SKM-1 (cell line): Measurements from ENCODE around the gene ZNF581.

ENCODE experiments used
- DNase-seq: peaks from one replicate; lab custom pipeline; 2025; ENCODE audit not compliant: unreplicated experiment; lab: John Stamatoyannopoulos, UW

ZNF581 gene

DNA sequence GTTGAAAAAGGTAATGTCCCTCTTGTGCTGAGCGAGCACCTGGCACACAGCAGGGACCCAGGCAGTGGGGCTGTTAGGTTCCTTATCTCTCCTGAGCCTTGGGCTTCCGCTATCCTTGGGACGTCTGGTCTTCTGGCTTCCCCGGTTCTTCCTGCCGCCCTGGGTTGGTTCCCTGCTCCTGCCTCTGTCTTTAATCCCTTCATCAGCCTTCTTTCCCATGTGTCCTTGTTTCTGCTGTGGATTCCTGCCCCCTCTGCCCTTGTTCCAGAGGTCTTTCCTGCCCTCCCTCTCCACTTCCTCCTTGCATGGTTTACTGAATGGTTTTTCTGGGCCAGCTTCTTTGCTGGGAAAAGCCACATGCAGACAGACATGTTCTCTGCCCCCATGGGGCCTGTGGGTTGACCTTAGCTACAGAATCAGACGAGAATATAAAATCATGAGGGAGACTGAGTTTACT, 34.2 kb downstream of the ZNF581 start:
- DNase-seq: no peak

DNA sequence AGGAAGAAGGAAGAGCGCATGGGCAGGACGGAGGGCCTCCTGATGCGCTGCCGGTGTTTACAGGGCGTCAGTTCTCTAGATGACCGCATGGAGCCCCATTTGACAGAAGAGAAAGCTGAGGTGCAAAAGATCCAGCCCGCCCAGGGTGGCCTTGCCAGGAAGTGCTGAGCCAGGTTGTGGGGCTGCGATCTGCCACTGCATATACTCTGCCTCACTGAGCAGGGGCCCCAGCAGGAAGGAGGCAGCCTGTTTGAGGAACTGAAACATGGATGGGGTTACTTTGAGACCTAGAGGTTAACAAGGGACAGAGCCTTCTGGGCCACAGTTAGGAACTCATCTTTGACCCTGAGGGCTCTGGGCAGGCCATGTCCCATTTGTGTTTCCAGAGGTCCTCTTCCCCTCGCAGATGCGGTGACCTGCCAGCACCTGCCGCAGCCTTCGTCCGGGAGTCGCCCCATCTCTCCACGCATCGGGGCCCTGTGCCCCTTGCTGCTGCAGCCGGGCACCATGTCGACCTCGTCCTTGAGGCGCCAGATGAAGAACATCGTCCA, 34.7 kb downstream of the ZNF581 start:
- DNase-seq: peak; percentile 41

DNA sequence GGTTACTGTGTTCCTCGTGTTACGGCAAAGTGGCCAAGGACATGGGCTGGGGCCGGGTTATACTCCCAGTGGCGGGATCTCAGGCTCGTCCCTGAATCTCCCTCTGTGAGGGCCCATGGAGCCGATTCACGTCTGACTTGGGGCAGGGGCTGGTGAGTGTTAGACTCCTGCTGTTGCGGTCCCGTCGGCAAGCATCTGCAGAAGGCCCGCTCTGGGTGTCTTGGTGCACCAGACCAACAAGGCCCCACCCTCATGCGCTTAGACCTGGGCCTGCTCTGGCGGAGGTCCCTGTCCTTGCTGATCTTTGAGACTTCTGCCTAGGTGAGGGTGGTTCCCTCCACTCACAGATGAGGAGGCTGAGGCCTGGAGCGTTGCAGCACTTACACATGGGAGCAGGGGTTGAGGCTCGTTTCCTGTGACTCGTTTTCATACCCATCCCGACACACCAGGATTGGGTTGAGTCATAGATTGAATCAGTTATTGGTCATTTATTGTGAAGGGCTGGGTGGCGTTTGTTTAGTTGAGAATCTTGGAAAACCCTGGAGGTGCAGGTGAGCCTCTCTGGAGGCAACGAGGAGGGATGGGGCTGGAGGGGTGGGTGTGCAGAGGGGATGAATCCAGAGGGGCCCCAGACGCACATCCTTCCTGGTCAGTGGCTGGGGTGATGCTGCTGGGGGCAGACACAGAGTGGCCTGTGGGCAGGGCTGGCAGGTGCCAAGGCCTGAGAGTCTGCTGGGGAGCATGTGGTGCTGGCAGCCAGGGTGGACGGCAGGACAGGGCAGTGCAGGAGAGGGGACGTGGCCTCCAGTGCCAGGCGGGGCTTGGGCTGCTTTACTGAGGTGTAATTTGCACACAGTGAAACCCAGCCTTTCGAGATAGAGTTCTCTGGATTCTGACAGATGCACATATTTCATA, 36.2 kb downstream of the ZNF581 start:
- DNase-seq: no peak

DNA sequence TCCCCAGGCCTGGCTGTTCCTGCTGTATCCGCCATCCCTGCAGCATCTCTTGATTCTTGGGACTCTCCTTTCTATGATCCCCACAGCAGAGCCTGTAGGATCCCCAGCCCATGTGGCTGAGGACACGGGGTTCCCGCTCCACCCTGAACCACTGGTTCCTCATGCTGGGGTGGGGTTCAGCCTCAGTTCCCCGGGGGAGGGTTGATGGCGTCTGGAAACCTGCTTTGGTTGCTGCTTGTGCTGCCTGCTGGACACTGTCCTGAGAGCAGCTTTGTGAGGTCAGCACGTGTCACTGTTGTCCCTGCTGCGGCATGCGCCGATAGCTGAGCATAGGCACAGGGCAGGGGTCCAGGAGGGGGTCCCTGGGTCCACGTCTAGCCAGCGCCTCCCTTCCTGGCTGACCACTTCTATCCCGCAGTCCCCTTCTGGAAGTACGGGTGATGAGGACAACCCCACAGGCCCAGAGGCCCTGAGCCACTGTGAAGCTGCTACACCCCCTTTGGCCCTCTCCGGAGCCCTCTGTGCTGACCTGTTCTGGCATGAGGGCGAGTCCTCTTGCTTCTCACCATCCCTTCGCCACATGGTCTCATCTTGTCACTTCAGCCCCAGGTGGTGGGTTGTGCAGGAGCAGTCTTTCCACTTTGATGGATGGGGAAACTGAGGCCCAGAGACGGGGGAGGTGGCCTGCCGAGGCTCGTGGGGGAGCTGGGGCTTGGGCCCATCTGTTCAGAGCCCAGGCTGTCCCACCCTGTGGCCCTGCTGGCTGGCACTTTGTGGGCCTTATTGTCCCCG, 37.1 kb downstream of the ZNF581 start:
- DNase-seq: no peak

DNA sequence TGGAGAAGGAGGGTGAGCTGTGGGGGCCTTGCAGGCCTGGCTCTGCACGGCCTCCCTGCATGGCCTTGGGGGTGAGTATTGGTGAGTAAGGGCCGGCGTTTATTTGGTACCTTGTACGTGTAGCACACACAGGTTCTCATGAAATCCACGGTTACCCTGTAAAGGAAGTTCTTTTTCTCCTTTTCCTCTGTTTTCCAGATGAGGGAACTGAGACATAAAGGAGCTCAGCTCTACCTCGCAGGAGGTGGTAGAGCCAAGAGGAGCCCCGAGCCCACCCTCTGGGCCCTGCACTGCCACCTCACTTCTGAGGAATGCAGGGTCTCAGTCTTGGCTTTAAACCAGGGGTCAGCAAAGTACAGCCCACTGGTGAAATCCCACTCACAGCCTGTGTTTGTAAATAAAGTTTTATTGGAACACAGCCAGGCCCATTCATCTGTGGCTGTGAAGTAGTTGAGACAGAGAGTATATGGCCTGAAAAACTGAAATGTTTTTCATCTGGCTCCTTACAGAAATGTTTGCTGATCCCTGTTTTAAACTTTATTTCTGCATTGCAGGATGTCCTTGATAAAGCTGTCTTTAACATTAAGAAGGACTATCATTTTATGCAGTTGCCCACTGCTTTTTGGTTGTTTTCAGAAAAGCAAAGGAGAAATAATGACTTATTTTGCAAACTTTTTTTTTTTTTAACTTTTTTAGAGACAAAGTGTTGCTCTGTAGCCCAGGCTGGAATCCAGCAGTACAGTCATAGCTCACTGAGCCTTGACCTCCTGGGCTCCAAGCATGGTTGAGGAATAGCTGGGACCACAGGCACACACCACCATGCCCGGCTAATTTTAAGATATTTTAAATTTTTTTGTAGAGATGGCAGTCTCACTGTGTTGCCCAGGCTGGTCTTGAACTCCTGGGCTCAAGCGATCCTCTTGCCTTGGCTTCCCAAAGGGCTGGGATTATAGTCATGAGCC, 38.0 kb downstream of the ZNF581 start:
- DNase-seq: no peak

DNA sequence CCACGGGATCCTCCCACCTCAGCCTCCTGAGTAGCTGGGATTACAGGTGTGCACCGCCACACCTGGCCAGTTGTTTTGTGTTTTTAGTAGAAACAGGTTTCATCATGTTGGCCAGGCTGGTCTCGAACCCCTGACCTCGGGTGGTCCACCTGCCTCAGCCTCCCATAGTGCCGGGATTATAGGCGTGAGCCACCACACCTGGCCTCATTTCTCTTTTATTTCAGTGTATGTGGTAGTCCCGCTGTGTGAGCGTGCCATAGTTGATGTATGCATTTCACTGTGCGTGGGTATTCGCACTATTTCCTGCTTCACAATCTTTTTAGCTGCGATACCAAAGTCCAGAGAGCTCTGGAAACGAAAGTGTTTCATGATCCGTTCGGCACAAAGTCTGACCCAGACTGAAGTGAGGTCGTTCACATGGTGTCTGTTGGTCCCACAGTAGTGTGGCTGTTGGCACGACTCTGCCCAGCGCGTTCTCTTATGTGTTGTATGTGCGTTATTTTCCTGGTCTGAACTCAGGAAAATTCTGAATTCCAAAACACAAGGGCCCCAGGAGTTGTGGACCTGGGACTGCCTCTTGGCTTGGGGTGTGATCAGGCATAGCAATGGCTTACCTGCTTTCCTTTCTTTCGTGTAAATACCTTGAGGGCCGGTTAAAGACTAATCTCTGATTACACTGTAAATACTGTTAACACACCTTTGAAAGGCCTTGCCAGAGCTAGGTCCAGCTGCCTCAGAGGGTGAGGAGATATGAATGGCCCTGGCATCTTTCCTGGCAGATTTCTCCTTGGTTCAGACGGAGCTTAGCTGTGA, 40.2 kb downstream of the ZNF581 start:
- no peak for DNase-seq

DNA sequence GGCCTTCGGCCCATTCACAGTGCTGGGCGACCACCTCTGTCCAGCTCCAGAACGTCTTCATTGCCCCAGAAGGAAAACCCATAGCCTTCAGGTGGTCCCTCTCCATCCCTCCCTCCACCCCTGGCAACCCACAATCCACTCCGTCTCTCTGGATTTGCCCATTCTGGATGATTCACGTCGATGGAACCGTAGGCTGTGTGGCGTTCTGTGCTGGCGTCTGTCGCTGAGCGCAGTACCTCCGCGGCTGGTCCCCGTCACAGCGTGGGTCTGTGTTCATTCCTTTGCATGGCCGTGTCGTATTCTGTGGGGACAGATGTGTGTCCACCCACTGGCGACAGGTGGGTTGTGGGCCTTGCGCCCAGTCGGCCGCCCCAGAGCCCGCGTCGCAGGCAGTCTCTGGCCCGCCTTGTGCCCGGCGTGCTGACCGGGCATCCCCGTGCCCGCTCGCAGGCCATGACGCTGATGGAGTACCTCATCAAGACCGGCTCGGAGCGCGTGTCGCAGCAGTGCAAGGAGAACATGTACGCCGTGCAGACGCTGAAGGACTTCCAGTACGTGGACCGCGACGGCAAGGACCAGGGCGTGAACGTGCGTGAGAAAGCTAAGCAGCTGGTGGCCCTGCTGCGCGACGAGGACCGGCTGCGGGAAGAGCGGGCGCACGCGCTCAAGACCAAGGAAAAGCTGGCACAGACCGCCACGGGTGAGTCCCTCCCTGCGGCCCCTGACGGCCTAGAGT, 41.7 kb downstream of the ZNF581 start:
- no peak for DNase-seq

DNA sequence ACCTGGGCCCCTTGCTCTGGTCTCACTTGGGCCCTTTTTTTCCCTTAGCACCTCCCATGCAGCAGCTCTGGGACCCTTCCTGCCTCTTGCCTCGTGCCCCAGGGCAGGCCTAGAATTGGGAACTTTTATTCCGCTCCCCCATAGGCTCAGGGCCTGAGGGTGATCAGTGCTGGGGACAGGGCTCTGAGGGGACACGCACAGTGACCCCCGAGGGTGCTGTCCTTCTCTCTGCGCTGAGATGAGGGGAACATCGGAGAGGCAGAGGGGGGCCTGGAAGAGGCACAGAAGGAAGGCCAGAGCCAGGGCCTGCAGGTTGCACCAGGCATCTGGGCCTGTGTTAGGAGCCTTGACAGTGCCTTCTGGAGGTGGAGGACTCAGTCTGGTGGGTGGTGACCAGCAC, 42.3 kb downstream of the ZNF581 start:
- DNase-seq: no peak

DNA sequence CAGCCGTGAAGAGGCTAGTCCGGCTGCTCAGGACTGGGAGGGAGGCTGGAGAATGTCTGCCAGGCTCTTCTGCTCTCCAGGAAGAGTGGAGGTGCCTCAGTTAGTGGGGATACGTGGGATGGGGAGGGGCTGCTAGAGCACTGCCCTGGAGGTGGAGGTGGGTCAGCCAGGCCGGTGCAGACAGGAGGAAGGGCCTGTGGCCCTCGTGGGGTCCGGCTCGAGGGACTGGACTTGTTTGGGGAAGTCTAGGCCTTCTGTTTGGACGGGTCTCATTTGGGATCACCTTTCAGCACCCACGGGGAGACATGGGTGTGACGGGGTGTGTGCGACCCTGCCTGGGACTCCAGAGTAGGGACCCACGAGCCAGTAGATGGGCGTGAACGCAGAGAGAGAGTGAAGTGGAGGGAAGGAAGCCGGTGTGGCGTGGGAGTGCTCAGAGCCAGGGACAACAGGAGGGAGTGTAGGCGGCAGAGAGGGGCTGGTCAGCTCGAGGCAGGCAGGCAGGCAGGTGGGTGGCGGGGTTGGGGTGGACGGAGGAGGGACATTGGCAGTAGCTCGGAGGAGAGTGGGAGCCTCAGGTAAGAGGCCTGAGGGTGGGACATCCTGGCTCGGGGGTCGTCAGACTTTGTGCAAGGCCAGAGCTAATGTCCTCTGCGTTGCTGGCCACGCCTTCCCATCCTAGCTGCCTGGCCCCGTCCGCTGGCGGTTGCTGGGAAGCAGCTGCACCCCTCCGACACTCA, 43.0 kb downstream of the ZNF581 start:
- no peak for DNase-seq

DNA sequence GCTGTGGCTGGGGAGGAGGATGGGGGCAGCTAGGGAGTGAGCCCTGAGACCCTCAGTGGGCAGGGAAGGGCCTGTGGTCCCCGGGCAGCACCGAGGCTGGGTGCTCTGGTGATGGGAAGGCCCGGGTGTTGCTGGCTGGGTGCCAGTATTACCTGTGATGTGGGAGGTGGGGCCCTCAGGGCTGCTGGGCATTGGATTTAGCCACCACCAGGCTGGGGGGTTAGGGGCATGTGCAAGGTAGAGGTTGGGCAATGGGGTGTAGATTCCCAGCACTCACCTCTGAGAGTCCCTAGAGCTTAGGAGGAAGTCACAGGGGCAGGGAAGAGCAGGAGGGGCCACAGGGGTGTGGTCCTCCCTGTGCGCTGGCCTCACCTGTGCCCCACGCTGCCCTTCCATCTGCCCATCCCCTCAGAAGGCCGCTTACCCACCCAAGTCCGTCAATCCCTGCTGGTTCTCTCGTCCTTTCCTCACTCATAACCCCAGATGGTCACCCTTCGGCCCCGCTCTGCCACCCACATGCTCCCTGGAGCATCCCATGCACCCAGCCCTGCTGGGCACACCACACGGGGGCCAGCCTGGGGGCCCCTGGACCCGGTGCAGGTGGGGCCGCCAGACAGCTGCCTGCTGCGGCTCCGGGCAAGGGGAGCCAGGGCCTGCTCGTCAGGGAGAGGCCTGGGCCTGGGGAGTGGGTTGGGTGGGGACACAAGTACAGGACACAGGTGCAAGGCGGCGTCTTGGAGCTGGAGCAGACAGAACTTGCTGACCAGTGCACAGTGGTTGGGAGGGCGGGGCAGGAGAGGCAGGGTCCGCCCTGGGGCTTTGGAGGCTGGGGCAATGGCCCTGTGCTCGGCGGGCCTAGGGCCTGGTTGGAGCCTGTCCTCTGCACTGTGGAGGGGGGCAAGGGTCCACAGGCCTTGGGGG, 44.1 kb downstream of the ZNF581 start:
- DNase-seq: no peak

DNA sequence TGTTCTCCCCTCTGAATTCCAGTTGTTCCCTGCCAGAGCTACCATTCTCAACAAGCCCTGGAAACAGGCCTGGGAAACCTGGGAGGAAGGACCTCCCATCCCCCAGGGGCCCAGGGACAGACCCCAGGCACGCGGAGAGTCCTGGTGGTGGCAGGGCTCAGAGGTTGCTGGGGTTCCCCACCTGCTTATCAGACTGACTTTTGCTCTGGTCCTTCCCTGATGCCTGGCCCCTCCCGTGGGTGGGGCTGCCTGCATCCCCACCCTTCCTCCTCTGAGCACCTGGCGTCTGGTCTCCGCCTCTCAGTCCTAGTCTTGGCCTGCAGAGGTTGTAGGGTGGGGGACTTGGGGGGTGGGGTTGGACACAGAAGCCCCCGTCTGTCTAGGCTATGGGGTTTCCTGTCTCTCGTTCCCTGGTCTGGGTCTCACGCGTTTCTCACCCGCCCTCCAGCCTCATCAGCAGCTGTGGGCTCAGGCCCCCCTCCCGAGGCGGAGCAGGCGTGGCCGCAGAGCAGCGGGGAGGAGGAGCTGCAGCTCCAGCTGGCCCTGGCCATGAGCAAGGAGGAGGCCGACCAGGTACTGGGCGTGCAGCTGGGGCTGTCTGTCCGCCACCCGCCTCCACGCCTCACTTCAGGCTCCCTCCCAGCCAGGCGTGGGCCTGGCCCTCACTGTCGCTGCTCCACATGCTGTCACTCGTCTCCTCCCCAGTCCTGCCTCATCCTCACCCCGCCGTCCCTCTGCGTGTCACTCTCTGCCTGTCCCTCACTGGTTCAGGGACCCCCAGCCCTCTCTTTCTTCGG, 45.2 kb downstream of the ZNF581 start:
- no peak for DNase-seq

DNA sequence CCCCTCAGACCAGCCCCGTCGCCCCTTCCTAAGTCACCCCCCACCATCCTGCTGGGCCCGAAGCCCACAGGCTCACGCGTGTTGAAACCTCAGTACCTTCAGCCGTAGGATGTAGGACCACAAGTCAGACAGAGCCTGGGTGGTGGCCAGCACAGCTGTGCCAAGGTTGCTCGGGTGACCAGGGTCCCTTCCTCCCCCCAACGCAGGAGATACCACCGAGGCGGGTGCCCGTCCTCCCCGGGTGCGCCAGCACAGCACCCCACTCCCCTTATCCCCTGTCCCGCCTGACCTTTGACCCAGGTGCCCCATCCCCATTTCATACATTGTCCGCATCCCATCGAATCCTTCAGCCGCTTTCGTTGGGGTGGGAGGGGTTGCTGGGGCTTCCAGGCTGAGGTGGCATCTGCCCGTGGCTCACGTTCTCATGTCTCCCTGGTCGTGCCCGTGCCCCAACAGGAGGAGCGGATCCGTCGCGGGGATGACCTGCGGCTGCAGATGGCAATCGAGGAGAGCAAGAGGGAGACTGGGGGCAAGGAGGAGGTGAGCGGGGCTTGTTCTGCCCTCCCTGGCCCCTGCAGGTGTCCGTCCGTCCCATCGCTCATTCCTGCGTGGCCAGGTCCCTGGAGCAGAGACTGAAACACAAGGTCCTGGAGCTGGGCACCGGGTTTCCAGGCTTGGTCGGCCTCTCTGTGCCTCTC, 46.1 kb downstream of the ZNF581 start:
- no peak for DNase-seq

DNA sequence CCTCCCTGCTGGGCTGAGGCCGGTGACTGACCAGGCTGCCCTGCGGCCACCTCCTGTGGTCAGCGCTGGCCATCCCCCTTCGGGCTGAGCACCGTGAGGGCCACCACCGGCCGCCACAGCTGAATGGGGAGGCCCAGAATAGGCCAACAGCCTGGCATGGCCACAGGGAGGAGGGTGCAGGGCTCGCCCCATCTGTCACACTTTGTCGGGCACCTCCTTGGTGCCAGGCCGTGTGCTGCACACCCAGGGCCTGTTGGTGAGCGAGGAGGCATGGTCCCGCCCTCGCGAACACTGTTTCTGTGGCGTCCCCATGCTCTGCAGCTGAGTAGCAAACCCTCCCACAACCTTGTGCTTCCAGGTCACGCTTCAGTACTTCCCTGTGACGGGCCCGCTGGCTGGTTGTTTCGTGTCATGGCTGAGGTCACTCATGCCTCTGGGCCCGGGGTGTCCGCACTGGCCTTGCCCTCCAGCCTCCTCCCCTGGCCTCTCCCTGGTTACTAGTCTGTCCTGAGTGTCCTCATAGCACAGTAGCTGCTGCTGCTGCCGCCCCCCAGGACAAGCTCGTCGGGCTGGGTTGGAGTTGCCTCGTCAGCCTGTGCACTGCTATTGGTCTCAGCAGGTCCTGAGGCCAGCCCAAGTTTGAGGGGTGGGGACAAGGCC, 46.8 kb downstream of the ZNF581 start:
- no peak for DNase-seq

DNA sequence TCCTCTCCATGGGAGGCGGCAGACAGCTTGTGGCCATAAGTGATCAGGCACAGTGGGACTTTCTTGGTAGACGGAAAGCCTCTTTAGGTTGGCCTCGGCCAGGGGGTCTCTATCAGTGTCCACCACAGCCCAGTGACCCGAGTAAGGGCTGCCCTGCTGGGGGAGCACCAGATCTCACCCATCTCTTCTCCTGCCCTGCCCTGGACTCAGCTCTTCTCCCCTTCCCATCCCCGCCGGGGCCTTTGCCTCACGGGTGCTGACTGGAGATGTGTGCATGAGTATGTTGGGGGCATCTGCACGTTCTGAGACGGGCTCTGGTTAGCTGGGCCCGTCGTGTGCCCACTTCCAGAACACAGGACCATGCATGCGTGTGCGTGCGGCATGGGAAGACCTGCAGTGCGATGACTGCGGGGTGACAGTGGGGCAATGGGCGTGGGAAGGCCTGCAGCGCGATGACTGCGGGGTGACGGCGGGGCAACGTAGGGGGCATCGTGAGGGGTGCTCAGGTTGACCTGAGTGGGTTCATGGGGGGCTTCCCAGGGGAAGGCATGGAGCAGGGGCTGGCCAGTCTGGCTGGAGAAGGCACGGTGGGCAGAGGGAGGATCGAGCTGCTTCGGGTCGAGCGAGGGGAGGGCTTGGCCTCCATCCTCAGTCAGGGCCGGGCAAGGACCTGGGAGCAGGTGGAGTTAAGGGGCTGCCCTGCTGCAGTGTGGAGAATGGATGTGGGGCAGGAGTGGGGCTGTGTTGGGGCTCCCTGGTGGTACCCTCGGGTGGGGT, 47.5 kb downstream of the ZNF581 start:
- no peak for DNase-seq
